Anterior cingulate cortex (tissue), 58 donors: ENCODE data around the gene SLF2.

Experiments used
- DNase-seq, 58 donors: peaks; one replicate each; lab custom pipeline; 2025; lab: John Stamatoyannopoulos, UW

The SLF2 gene

DNA sequence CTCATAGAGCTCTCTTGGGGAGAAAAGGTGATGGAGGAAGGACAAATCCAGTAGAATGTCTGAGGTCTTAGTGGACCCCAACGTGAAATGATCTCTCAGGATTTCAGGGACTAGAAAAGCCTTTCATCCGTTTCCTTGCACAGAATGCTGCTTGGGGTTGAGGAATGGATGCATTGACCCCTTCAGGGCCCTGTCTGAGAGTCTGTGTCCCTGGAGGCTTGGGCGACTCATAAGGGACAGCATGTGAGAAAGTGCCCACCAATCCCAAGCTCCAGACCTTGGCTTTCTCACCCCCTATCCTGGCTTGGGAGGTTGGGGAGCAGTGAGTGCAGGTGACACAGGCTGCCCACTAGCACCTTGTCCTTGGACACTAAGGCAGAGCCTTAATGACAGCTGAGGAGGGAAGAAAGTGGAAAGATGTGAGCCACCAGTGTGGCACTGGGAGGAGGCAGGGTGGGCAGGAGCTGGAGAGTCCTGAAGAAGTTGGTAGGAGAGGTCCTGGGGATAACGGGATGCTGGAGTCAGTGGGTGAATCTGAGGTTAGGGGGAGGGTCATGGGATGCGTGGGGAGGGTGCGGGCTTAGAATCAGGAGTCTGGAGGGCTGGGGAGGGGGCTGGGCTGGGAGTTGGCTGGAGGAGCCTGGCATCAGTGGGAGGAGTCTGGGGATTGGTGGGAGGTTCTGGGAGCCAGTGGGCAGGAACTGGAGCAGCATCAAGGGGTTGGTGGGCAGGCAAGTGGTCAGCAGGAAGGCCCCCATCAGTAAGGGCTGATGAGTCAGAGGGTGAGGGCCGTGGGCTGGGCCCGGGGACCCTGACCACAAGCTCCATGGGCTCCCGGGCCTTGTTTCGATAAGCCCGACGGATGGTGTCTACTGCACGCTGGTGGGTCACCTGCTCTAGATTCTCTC is 95.4 kb downstream of the SLF2 start:
- peak in 26 of 58 donors; percentile 16 to 75 (median 52) for DNase-seq

DNA sequence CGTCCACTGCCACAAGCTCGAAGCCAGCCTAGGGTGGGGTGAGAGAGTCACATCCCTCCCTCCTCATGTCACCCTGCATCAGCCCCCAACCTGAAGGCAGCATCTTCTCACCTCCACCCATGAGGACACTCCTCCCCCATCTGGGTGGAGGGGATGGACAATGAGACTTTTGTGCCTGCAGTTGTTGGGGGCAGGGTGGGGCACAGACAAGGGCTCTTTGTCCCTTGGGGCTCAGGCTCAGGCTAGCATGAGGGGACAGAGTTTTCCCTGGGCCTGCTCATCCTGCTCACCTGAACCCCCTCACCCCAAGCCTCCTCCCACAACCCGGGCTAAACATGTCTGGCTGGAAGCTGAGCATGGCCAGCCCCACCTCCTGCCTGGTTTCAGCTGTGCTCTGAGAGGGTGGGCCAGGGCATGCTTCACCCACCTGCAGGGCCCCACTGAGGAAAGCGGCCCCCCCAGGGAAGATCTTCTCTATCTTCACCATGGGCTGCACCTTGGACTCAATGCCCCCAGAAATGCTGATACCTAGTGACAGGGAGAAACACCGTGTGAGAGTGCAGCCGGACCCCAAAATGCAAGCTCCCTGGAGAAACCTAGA is 96.2 kb downstream of the SLF2 start:
- DNase-seq, result peak in 44 of 58 donors; percentile 16 to 88 (median 64)

GRCh38 chr10:101010329-101010728 is 97.6 kb downstream of the SLF2 start:
- no peak for DNase-seq

GRCh38 chr10:101011517-101012423 is 99.0 kb downstream of the SLF2 start:
- DNase-seq, result peak in 9 of 58 donors; percentile 17 to 53 (median 32)

GRCh38 chr10:101012525-101013364 is 100.0 kb downstream of the SLF2 start:
- peak in 57 of 58 donors; percentile 12 to 96 (median 85) for DNase-seq

- no peak for DNase-seq
Observed at GRCh38 chr10:101013365-101013825, 100.6 kb downstream of the SLF2 start.

DNA sequence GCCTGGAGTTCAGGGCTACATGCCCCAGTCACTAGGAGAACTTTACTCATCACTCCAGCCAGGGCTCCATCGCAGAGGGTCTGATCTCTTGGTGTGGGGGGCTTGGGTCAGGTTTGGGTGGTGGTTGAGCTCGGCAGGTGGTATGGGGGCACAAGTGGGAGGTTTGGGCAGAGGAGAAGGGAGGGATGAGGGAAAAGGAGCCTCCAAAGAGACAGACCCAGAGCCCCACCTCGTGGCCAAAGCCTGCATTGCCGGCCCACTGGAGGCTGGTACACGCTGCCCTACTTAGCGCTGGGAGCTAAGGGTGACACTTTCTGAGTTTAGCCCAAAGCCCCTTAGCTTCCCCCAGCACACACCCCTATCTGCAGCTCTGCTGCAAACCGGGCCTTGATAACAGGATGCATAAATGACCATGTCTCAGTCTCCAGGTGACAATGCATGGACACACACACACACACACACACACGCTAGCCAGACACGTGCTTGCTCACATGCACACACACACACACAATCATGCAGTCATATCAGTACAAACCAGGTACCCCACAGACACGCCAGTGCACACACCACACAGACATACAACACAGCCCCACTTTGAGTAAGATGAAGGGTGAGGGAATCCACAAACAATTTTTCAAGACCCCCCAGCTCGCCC is 101.6 kb downstream of the SLF2 start:
- peak in 56 of 58 donors; percentile 14 to 88 (median 66) for DNase-seq
